IMR-90 (cell line): ENCODE data around the gene SPACA6. TPM values are rescaled to one million over a fixed set of nuclear protein-coding genes. Genes with fewer than 3 reads are reported as not detected.

Experiments used
- ATAC-seq: fragments of 200-7000 bp; cut with Tn5 transposase; 2 replicates; pipeline ENCODE4 v1.9.1; 2020; ENCODE audit warnings: low read depth, mild to moderate bottlenecking, moderate library complexity
- BruUV-seq: library from RNA; stranded (reverse); fragments of 400-500 nt; replicated peaks from 2 replicates; lab custom pipeline; 2021; lab: Mats Ljungman, UMichigan
- CTCF ChIA-PET: fragments of 300-600 bp; formaldehyde crosslinking; extraction: SDS; loops from one replicate; lab custom pipeline; 2021; ENCODE audit warnings: antibody characterized with exemption; lab: Yijun Ruan, JAX
- POLR2A ChIA-PET: fragments of 300-600 bp; sonication (Branson Sonifier 250); formaldehyde crosslinking; loops from one replicate; lab custom pipeline; 2022; ENCODE audit warnings: antibody characterized with exemption; ENCODE audit not compliant: unreplicated experiment; lab: Charles Lee
- DNase-seq: peaks from one replicate; pipeline ENCODE4 v3.0.0; 2013
- H2AFZ ChIP-seq: replicated peaks from 2 replicates; pipeline ENCODE3; 2013; ENCODE audit warnings: low read length, mild to moderate bottlenecking; ENCODE audit not compliant: poor library complexity
- H2AK5ac ChIP-seq: 2 replicates; pipeline ENCODE4 v1.6.1; 2013; ENCODE audit warnings: low read depth, low read length, inconsistent platforms
- H2AK9ac ChIP-seq: replicated peaks from 2 replicates; pipeline ENCODE3; 2013; ENCODE audit warnings: mild to moderate bottlenecking, low read depth, low read length, moderate library complexity; ENCODE audit not compliant: poor library complexity
- H2BK120ac ChIP-seq: 2 replicates; pipeline ENCODE4 v1.6.1; 2013; ENCODE audit warnings: low read depth, low read length, inconsistent platforms
- H2BK15ac ChIP-seq: 3 replicates; pipeline ENCODE4 v1.6.1; 2013; ENCODE audit warnings: low read depth, low read length, inconsistent platforms
- H2BK20ac ChIP-seq: 2 replicates; pipeline ENCODE4 v1.6.1; 2013; ENCODE audit warnings: low read depth, mild to moderate bottlenecking, inconsistent platforms, low read length, moderate library complexity
- H2BK5ac ChIP-seq: 2 replicates; pipeline ENCODE4 v1.6.1; 2013; ENCODE audit warnings: mild to moderate bottlenecking, low read depth, low read length, inconsistent platforms; ENCODE audit not compliant: poor library complexity, severe bottlenecking
- H3K14ac ChIP-seq: replicated peaks from 2 replicates; pipeline ENCODE4 v1.6.1; 2013; ENCODE audit warnings: low read depth, low read length, inconsistent platforms
- H3K18ac ChIP-seq: 2 replicates; pipeline ENCODE4 v1.6.1; 2013; ENCODE audit warnings: low read depth, low read length, control low read depth
- H3K23ac ChIP-seq: 2 replicates; pipeline ENCODE4 v1.6.1; 2013; ENCODE audit warnings: low read depth, low read length, inconsistent platforms
- H3K27ac ChIP-seq: 2 replicates; pipeline ENCODE4 v1.5.1; 2013; ENCODE audit warnings: mild to moderate bottlenecking, control low read depth, low read length; ENCODE audit not compliant: insufficient read depth
- H3K27me3 ChIP-seq: 2 replicates; pipeline ENCODE4 v1.6.1; 2013; ENCODE audit warnings: low read length; ENCODE audit not compliant: control insufficient read depth, insufficient read depth
- H3K36me3 ChIP-seq: 2 replicates; pipeline ENCODE4 v1.6.1; 2013; ENCODE audit warnings: low read length, mixed read lengths; ENCODE audit not compliant: control insufficient read depth, insufficient read depth
- H3K4ac ChIP-seq: 2 replicates; pipeline ENCODE4 v1.6.1; 2013; ENCODE audit warnings: low read depth, low read length, inconsistent platforms
- H3K4me1 ChIP-seq: 2 replicates; pipeline ENCODE4 v1.6.1; 2013; ENCODE audit warnings: low read length, mixed read lengths; ENCODE audit not compliant: control insufficient read depth, insufficient read depth
- H3K4me2 ChIP-seq: 2 replicates; pipeline ENCODE4 v1.6.1; 2013; ENCODE audit warnings: low read depth, mild to moderate bottlenecking, control low read depth, low read length, moderate library complexity
- H3K4me3 ChIP-seq: 2 replicates; pipeline ENCODE4 v1.5.1; 2013; ENCODE audit warnings: low read depth, mild to moderate bottlenecking, control low read depth, low read length, moderate library complexity; ENCODE audit not compliant: insufficient read depth
- H3K56ac ChIP-seq: 2 replicates; pipeline ENCODE4 v1.6.1; 2013; ENCODE audit warnings: low read length, inconsistent platforms; ENCODE audit not compliant: insufficient read depth; ENCODE audit errors: extremely low read depth
- H3K79me1 ChIP-seq, 2 experiments: 2 replicates each; pipeline ENCODE4 v1.6.1; 2013; ENCODE audit warnings: low read length in 2 of 2, inconsistent platforms in 1 of 2, low read depth in 1 of 2
- H3K9ac ChIP-seq: 2 replicates; pipeline ENCODE4 v1.6.1; 2013; ENCODE audit warnings: low read depth, low read length, control low read depth
- H3K9me1 ChIP-seq: 2 replicates; pipeline ENCODE4 v1.6.1; 2013; ENCODE audit warnings: low read length, inconsistent platforms; ENCODE audit not compliant: insufficient read depth
- H3K9me3 ChIP-seq: 2 replicates; pipeline ENCODE4 v1.6.1; 2013; ENCODE audit warnings: low read length; ENCODE audit not compliant: control insufficient read depth, insufficient read depth
- H4K20me1 ChIP-seq: 2 replicates; pipeline ENCODE4 v1.6.1; 2013; ENCODE audit warnings: low read length, inconsistent platforms; ENCODE audit not compliant: insufficient read depth
- H4K5ac ChIP-seq: 2 replicates; pipeline ENCODE4 v1.6.1; 2013; ENCODE audit warnings: mild to moderate bottlenecking, low read depth, low read length, control low read depth
- H4K8ac ChIP-seq, 2 experiments: 2 replicates each; pipeline ENCODE4 v1.6.1; 2013; ENCODE audit warnings: low read depth in 2 of 2, low read length in 2 of 2, control low read depth in 1 of 2, inconsistent platforms in 1 of 2
- H4K91ac ChIP-seq: 2 replicates; pipeline ENCODE4 v1.6.1; 2013; ENCODE audit warnings: low read depth, low read length, inconsistent platforms; ENCODE audit not compliant: insufficient read depth
- BHLHE40 ChIP-seq: fragments of 150-350 bp; IDR thresholded peaks from 2 replicates; pipeline ENCODE4 v1.6.1; 2016; ENCODE audit warnings: mild to moderate bottlenecking, low read depth, low read length
- CEBPB ChIP-seq: IDR thresholded peaks from 2 replicates; pipeline ENCODE4 v1.6.1; 2012; ENCODE audit warnings: low read depth, low read length, improper control_type of control experiment
- MXI1 ChIP-seq: IDR thresholded peaks from 2 replicates; pipeline ENCODE4 v1.6.1; 2012; ENCODE audit warnings: low read depth, mild to moderate bottlenecking, low read length, moderate library complexity, borderline replicate concordance
- RAD21 ChIP-seq: IDR thresholded peaks from 2 replicates; pipeline ENCODE4 v1.6.1; 2012; ENCODE audit warnings: low read length, improper control_type of control experiment
- RCOR1 ChIP-seq: IDR thresholded peaks from 2 replicates; pipeline ENCODE4 v1.6.1; 2012; ENCODE audit warnings: mild to moderate bottlenecking, low read length, improper control_type of control experiment; ENCODE audit not compliant: insufficient replicate concordance
- RFX5 ChIP-seq: IDR thresholded peaks from 2 replicates; pipeline ENCODE4 v1.8.0; 2012; ENCODE audit warnings: low read depth, mild to moderate bottlenecking, low read length, moderate library complexity
- SMC3 ChIP-seq: fragments of 150-350 bp; IDR thresholded peaks from 2 replicates; pipeline ENCODE4 v1.6.1; 2016; ENCODE audit warnings: low read depth, mild to moderate bottlenecking, antibody characterized with exemption, low read length, moderate library complexity
- USF2 ChIP-seq: fragments of 150-350 bp; IDR thresholded peaks from 2 replicates; pipeline ENCODE4 v1.6.1; 2017; ENCODE audit warnings: mild to moderate bottlenecking, antibody characterized with exemption, low read length, low read depth
- WGBS, 2 experiments: methylation state at CpG; one replicate each; pipeline versions ENCODE4 v1.1.5 to v1.1.7; 2013; ENCODE audit warnings: missing lambda C conversion rate in 2 of 2; ENCODE audit not compliant: insufficient read length in 1 of 2; ENCODE audit errors: extremely low coverage in 2 of 2; 5-methylcytosine and 5-hydroxymethylcytosine counted together
- dilution Hi-C: fragments of 300-500 bp; cut with HindIII; formaldehyde crosslinking; loops from one replicate; pipeline ENCODE4 v1.14.3; 2018; ENCODE audit warnings: low sequenced_read_pairs; ENCODE audit not compliant: unreplicated experiment
- in situ Hi-C: fragments of 300-500 bp; cut with MboI; formaldehyde crosslinking; loops from 3 replicates; pipeline ENCODE4 v1.14.3; 2019; ENCODE audit warnings: low sequenced_read_pairs, inconsistent platforms, mixed read lengths
- intact Hi-C: fragments of 100-400 bp; cut with micrococcal nuclease; formaldehyde crosslinking; loops from 2 replicates; pipeline ENCODE4 v1.10.0; 2022
- polyA plus RNA-seq, 3 experiments: library from polyadenylated mRNA; depleted of rRNA; stranded (reverse); fragments of >200 nt; gene quantifications; 2 replicates each; pipeline ENCODE4 v1.2.3, GENCODE V29; 2012; ENCODE audit warnings: low replicate concordance in 1 of 3
- total RNA-seq: library from RNA; depleted of rRNA; stranded (reverse); fragments of >200 nt; gene quantifications from 2 replicates; pipeline ENCODE4 v1.2.3, GENCODE V29; 2012

Gene SPACA6
- total and polyA plus RNA-seq, 2 of the 4 experiments (the other 2 are of a cell fraction) = 1.3 to 13.6 TPM

- Histone ChIP-seq H3K4me1 (0 out of 2 replicates have a peak, but pooled peaks cover 2% of the 10 kb centered on the region), H3K9me1 (peaks cover 8% of the 10 kb centered on the region; the same call in 1 of the 2 replicates), H3K14ac (no peak overlapping the region), H4K20me1 (peaks cover 4% of the 10 kb centered on the region; the same call in 1 of the 2 replicates), H2AK9ac (no peak overlapping the region), H2BK15ac (no peak overlapping the region), H2AK5ac (no peak overlapping the region), H4K8ac (no peak overlapping the region), H3K36me3 (peaks cover 21% of the 10 kb centered on the region), H2AFZ (peak overlapping the region; percentile 54), H4K5ac (no peak overlapping the region), H3K9ac (no peak overlapping the region), H3K56ac (no peak overlapping the region), H3K18ac (no peak overlapping the region), H2BK120ac (no peak overlapping the region), H3K4me3 (no peak overlapping the region), H3K4ac (no peak overlapping the region), H3K4me2 (no peak overlapping the region), H2BK5ac (no peak overlapping the region), H3K27ac (no peak overlapping the region), H4K91ac (no peak overlapping the region), H3K9me3 (no peaks in the 10 kb centered on the region), H3K79me1 (peaks cover 11 to 12% of the 10 kb centered on the region in 2 experiments), H3K23ac (no peak overlapping the region), H2BK20ac (no peak overlapping the region), H3K27me3 (no peaks in the 10 kb centered on the region)
- ChIA-PET POLR2A (no interaction called here), CTCF (no interaction called here)
- intact Hi-C loops = no loop called here
- ATAC-seq (no peak), DNase-seq (no peak)
- WGBS, 2 experiments = 90% methylated on average over 2 of the region's 6 CpGs; no CpG with 5 or more reads in 1 of the 2 experiments
- no TSS peak for BruUV-seq
- TF ChIP-seq RFX5 (no peak), CEBPB (no peak), MXI1 (no peak), RAD21 (no peak), USF2 (no peak), RCOR1 (no peak), BHLHE40 (no peak), SMC3 (no peak)
- dilution Hi-C loops = no loop called here
- in situ Hi-C loops = no loop called here
Observed at GRCh38 chr19:51709575-51709974, 16.4 kb downstream of the SPACA6 start.
